Calu3 (cell line): ENCODE data around the gene PPP2R2B. TPM values are rescaled to one million over a fixed set of nuclear protein-coding genes. Genes with fewer than 3 reads are reported as not detected.

Experiments used
- BruUV-seq: library from RNA; stranded (reverse); fragments of 400-500 nt; replicated peaks from 2 replicates; lab custom pipeline; 2021; lab: Mats Ljungman, UMichigan
- CTCF ChIA-PET: fragments of 300-600 bp; sonication (Branson Sonifier 250); formaldehyde crosslinking; loops from one replicate; lab custom pipeline; 2022; ENCODE audit warnings: antibody characterized with exemption; lab: Charles Lee
- DNase-seq: peaks from one replicate; pipeline ENCODE4 v3.0.0; 2022
- H3K27ac Mint-ChIP-seq: one replicate; pipeline ENCODE4 v1.8.0; 2022; ENCODE audit warnings: mixed read lengths; ENCODE audit not compliant: unreplicated experiment
- H3K27me3 Mint-ChIP-seq: one replicate; pipeline ENCODE4 v1.8.0; 2022; ENCODE audit warnings: mixed read lengths; ENCODE audit not compliant: unreplicated experiment
- H3K36me3 Mint-ChIP-seq: one replicate; pipeline ENCODE4 v1.8.0; 2022; ENCODE audit warnings: mild to moderate bottlenecking, moderate library complexity, mixed read lengths; ENCODE audit not compliant: insufficient read depth, unreplicated experiment
- H3K4me1 Mint-ChIP-seq: one replicate; pipeline ENCODE4 v1.8.0; 2022; ENCODE audit warnings: mild to moderate bottlenecking, low read depth, mixed read lengths; ENCODE audit not compliant: unreplicated experiment
- H3K4me3 Mint-ChIP-seq: one replicate; pipeline ENCODE4 v1.8.0; 2022; ENCODE audit warnings: mild to moderate bottlenecking, low read depth, moderate library complexity, mixed read lengths; ENCODE audit not compliant: unreplicated experiment
- H3K9me3 Mint-ChIP-seq: one replicate; pipeline ENCODE4 v1.8.0; 2022; ENCODE audit warnings: low read depth, mixed read lengths; ENCODE audit not compliant: unreplicated experiment
- CTCF ChIP-seq: fragments of 200-600 bp; IDR thresholded peaks from one replicate; pipeline ENCODE4 v1.8.0; 2022; ENCODE audit warnings: antibody characterized with exemption; ENCODE audit not compliant: unreplicated experiment
- intact Hi-C: fragments of 100-400 bp; cut with micrococcal nuclease; formaldehyde crosslinking; loops from one replicate; pipeline ENCODE4 v1.10.0; 2022; ENCODE audit not compliant: unreplicated experiment
- total RNA-seq: library from RNA; stranded (reverse); gene quantifications from 2 replicates; pipeline ENCODE4 v1.2.3, GENCODE V29; 2022

PPP2R2B gene
- total RNA-seq, 1 experiment from 2014 or later = not detected

- H3K4me1 Mint-ChIP-seq = peaks cover 16% of the 10 kb centered on the region
- DNase-seq = no peak
- BruUV-seq = no TSS peak
- CTCF ChIA-PET = no interaction called here
- H3K9me3 Mint-ChIP-seq = no peaks in the 10 kb centered on the region
- TF ChIP-seq CTCF = no peak
- peaks cover 13% of the 10 kb centered on the region for H3K27me3 Mint-ChIP-seq
- no peak overlapping the region for H3K27ac Mint-ChIP-seq
- intact Hi-C loops = no loop called here
- no peaks in the 10 kb centered on the region for H3K36me3 Mint-ChIP-seq
- H3K4me3 Mint-ChIP-seq = no peak overlapping the region
Measured at GRCh38 chr5:146753641-146754040, 124.9 kb downstream of the PPP2R2B start.

GRCh38 chr5:146751781-146752401 lies 126.7 kb downstream of the PPP2R2B start:
- BruUV-seq = no TSS peak
- peaks cover 7% of the 10 kb centered on the region for H3K27me3 Mint-ChIP-seq
- no peaks in the 10 kb centered on the region for H3K9me3 Mint-ChIP-seq
- no peak overlapping the region for H3K27ac Mint-ChIP-seq
- peaks cover 16% of the 10 kb centered on the region for H3K4me1 Mint-ChIP-seq
- no peak for TF ChIP-seq CTCF
- intact Hi-C loops = no loop called here
- H3K36me3 Mint-ChIP-seq = no peaks in the 10 kb centered on the region
- no peak overlapping the region for H3K4me3 Mint-ChIP-seq
- DNase-seq = no peak
- CTCF ChIA-PET = no interaction called here

- Mint-ChIP-seq H3K9me3 (no peaks in the 10 kb centered on the region), H3K27me3 (no peaks in the 10 kb centered on the region), H3K4me3 (no peak overlapping the region), H3K36me3 (no peaks in the 10 kb centered on the region), H3K27ac (no peak overlapping the region), H3K4me1 (peaks cover 16% of the 10 kb centered on the region)
- TF ChIP-seq CTCF = no peak
- CTCF ChIA-PET = no interaction called here
- intact Hi-C loops = no loop called here
- BruUV-seq = no TSS peak
- no peak for DNase-seq
Measured at GRCh38 chr5:146751054-146751453, 127.5 kb downstream of the PPP2R2B start.

- no peak for DNase-seq
- H3K9me3 Mint-ChIP-seq = no peaks in the 10 kb centered on the region
- H3K27ac Mint-ChIP-seq = no peak overlapping the region
- TF ChIP-seq CTCF = no peak
- no peaks in the 10 kb centered on the region for H3K36me3 Mint-ChIP-seq
- CTCF ChIA-PET = interaction anchor here (0.5 kb wide), 1 partner anchor 206 kb away, joined by 8 read pairs; no protein-coding TSS in a partner anchor
- H3K4me1 Mint-ChIP-seq = peaks cover 13% of the 10 kb centered on the region
- BruUV-seq = no TSS peak
- H3K27me3 Mint-ChIP-seq = no peaks in the 10 kb centered on the region
- intact Hi-C loops = no loop called here
- H3K4me3 Mint-ChIP-seq = no peak overlapping the region
Measured at GRCh38 chr5:146748533-146748932, 130.0 kb downstream of the PPP2R2B start.
